Naive thymus-derived CD4-positive, alpha-beta T cell (primary cell): ENCODE data around the gene PUSL1. TPM values are rescaled to one million over a fixed set of nuclear protein-coding genes. Genes with fewer than 3 reads are reported as not detected.
"Not testable (repeated sequence)": the region's sequence is repeated elsewhere in the genome, so short reads cannot be mapped to it uniquely, and the experiment has no call there.

ENCODE experiments used
- ATAC-seq: fragments of 150-1000 bp; cut with Tn5 transposase; 2 replicates; pipeline ENCODE4 v1.10.0; 2021; ENCODE audit warnings: mild to moderate bottlenecking, moderate library complexity
- CTCF ChIA-PET: fragments of 350-600 bp; sonication (Branson Sonifier 250); formaldehyde crosslinking; loops from one replicate; lab custom pipeline; 2021; ENCODE audit warnings: antibody characterized with exemption; lab: Charles Lee
- POLR2A ChIA-PET: fragments of 350-600 bp; sonication (Branson Sonifier 250); formaldehyde crosslinking; loops from one replicate; lab custom pipeline; 2021; ENCODE audit warnings: antibody characterized with exemption, inconsistent platforms; lab: Charles Lee
- DNase-seq, 9 donors: peaks; one replicate each; pipeline versions ENCODE4 v3.0.0 to v3.0.0-alpha.2; 2020 to 2022; ENCODE audit warnings: mixed read lengths in 1 of 9
- H3K27ac ChIP-seq: one replicate; pipeline ENCODE4 v1.7.0; 2013; ENCODE audit warnings: mild to moderate bottlenecking, low read depth, low read length, moderate library complexity
- H3K27me3 ChIP-seq, 2 donors: one replicate each; pipeline ENCODE4 v1.7.0; 2013; ENCODE audit warnings: low read length in 2 of 2, mild to moderate bottlenecking in 2 of 2, moderate library complexity in 2 of 2; ENCODE audit not compliant: control insufficient read depth in 2 of 2, insufficient read depth in 2 of 2
- H3K36me3 ChIP-seq, 3 experiments: 1 replicate in 2 of 3; 2 replicates in 1 of 3; pipeline ENCODE4 v1.7.0; 2013; ENCODE audit warnings: low read length in 3 of 3, mild to moderate bottlenecking in 3 of 3, moderate library complexity in 1 of 3; ENCODE audit not compliant: insufficient read depth in 3 of 3, control insufficient read depth in 2 of 3
- H3K4me1 ChIP-seq, 2 donors: one replicate each; pipeline ENCODE4 v1.7.0; 2013; ENCODE audit warnings: low read length in 2 of 2, mild to moderate bottlenecking in 2 of 2, moderate library complexity in 1 of 2; ENCODE audit not compliant: control insufficient read depth in 2 of 2, insufficient read depth in 2 of 2
- H3K4me3 ChIP-seq: 2 replicates; pipeline ENCODE4 v1.7.0; 2013; ENCODE audit warnings: mild to moderate bottlenecking, low read length
- H3K9me3 ChIP-seq, 3 experiments: 1 replicate in 2 of 3; 2 replicates in 1 of 3; pipeline ENCODE4 v1.7.0; 2013; ENCODE audit warnings: low read length in 3 of 3; ENCODE audit not compliant: control insufficient read depth in 2 of 3
- H3K27ac Mint-ChIP-seq, 9 donors: one replicate each; pipeline ENCODE4 v1.8.0; 2020 to 2022; ENCODE audit warnings: mixed read lengths in 9 of 9, mild to moderate bottlenecking in 8 of 9, moderate library complexity in 5 of 9, inconsistent platforms in 2 of 9
- H3K27me3 Mint-ChIP-seq, 5 donors: one replicate each; pipeline ENCODE4 v1.8.0; 2021 to 2022; ENCODE audit warnings: mixed read lengths in 5 of 5, mild to moderate bottlenecking in 1 of 5
- H3K36me3 Mint-ChIP-seq, 5 donors: one replicate each; pipeline ENCODE4 v1.8.0; 2020 to 2022; ENCODE audit warnings: mixed read lengths in 5 of 5, mild to moderate bottlenecking in 3 of 5, inconsistent platforms in 1 of 5
- H3K4me1 Mint-ChIP-seq, 7 donors: one replicate each; pipeline ENCODE4 v1.8.0; 2020 to 2022; ENCODE audit warnings: mixed read lengths in 7 of 7, mild to moderate bottlenecking in 3 of 7, inconsistent platforms in 1 of 7
- H3K4me3 Mint-ChIP-seq, 10 donors: one replicate each; pipeline ENCODE4 v1.8.0; 2020 to 2022; ENCODE audit warnings: mild to moderate bottlenecking in 10 of 10, mixed read lengths in 10 of 10, moderate library complexity in 6 of 10, inconsistent platforms in 2 of 10
- H3K9me3 Mint-ChIP-seq, 11 donors: one replicate each; pipeline ENCODE4 v1.8.0; 2020 to 2022; ENCODE audit warnings: mixed read lengths in 11 of 11, mild to moderate bottlenecking in 4 of 11, inconsistent platforms in 1 of 11, moderate library complexity in 1 of 11
- intact Hi-C, 2 donors: fragments of 100-400 bp; cut with micrococcal nuclease; formaldehyde crosslinking; loops; one replicate each; pipeline ENCODE4 v1.15.1; 2023
- polyA plus RNA-seq, 2 donors: library from polyadenylated mRNA; unstranded; fragments of 300-500 nt; fragmentation: Illumina TruSeq; gene quantifications; one replicate each; pipeline ENCODE4 v1.2.3, GENCODE V29; 2021
- total RNA-seq, 6 experiments: library from RNA in 5 of 6; stranded (reverse) in 5 of 6; gene quantifications; 1 replicate in 5 of 6; 2 replicates in 1 of 6; pipeline ENCODE4 v1.2.3 and lab custom pipeline; 2021 to 2026

PUSL1 gene
- total and polyA plus RNA-seq, 7 experiments from 2014 or later, result 16.2 to 26.1 (median 19.4) TPM

DNA sequence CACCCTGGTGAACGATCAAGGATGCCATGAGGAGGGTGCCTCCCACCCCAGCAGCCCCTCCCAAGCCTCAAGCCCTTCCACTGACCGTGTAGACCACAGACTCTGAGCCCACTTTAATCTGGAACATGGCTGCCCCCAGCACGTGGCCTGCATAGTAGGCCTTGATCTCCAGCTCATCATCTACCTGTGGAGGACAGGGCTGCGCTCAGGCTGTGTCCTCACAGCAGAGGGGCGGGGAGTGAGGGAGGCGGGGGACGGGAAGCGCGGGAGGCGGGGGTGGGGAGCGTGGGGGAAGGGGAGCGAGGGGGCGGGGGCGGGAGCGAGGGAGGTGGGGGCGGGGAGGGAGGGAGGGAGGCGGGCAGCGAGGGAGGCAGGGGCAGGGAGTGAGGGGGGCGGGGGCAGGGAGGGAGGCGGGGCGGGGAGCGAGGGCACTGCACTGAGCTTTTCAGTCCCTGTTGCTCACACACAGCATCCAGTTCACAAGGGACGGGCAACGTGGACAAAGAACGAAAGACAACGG lies 7.1 kb downstream of the PUSL1 start:
- Mint-ChIP-seq H3K4me3 (no peak overlapping the region), H3K4me1 (peaks cover 0 to 11% (median 10%) of the 10 kb centered on the region in 7 donors), H3K27ac (no peak overlapping the region), H3K27me3 (no peaks in the 10 kb centered on the region), H3K9me3 (no peaks in the 10 kb centered on the region), H3K36me3 (peaks cover 0 to 5% (median 2%) of the 10 kb centered on the region in 5 donors)
- peaks cover 0 to 74% (median 4%) of the 10 kb centered on the region in 3 experiments for H3K36me3 ChIP-seq
- no peaks in the 10 kb centered on the region for H3K4me1 ChIP-seq
- no peaks in the 10 kb centered on the region for H3K9me3 ChIP-seq
- CTCF ChIA-PET, result no interaction called here
- H3K27me3 ChIP-seq, result no peaks in the 10 kb centered on the region
- H3K27ac ChIP-seq, result no peak overlapping the region
- ATAC-seq, result no peak
- no peak overlapping the region for H3K4me3 ChIP-seq
- intact Hi-C loops, result no loop called here
- DNase-seq, result no peak
- POLR2A ChIA-PET, result no interaction called here

DNA sequence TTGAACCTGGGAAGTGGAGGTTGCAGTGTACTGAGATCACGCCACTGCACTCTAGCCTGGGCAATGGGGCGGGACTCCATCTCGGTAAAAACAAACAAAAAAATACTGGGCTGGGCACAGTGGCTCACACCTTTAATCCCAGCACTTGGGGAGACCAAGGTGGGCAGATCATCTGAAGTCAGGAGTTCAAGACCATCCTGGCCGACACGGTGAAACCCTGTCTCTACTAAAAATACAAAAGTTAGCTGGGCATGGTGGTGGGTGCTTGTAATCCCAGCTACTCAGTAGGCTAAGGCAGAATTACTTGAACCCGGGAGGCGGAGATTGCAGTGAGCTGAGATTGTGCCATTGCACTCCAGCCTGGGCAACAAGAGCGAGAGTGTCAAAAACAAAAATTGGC lies 7.8 kb downstream of the PUSL1 start:
- H3K27me3 Mint-ChIP-seq, CTCF ChIA-PET, POLR2A ChIA-PET, H3K4me3 Mint-ChIP-seq, H3K27ac Mint-ChIP-seq, ATAC-seq, H3K27me3 ChIP-seq, H3K4me1 ChIP-seq, H3K9me3 ChIP-seq, H3K27ac ChIP-seq, H3K9me3 Mint-ChIP-seq, H3K36me3 Mint-ChIP-seq, DNase-seq, intact Hi-C loops, H3K4me3 ChIP-seq: not testable (repeated sequence)
- peaks cover 0 to 74% (median 4%) of the 10 kb centered on the region in 3 experiments for H3K36me3 ChIP-seq
- H3K4me1 Mint-ChIP-seq, result peaks cover 0 to 12% (median 11%) of the 10 kb centered on the region in 7 donors

DNA sequence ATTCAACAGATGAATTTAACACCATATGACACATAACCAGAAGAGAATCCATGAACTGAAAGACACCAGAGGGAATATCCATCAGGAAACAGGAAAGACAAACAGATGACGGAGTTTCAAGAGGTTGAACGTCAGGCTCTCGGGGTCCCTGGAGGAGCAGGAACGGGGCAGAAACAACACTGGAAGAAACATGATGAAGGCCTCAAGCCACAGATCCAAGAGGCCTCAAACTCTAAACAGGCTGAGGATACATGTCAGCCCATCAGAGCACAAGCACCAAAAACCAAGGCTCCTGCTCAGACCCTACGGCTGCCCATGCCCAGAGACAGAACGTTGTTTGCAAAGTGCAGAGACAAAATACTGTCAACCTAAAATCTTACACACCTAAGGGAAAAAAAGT lies 9.0 kb downstream of the PUSL1 start:
- CTCF ChIA-PET, result no interaction called here
- peaks cover 0 to 4% (median 2%) of the 10 kb centered on the region in 5 donors for H3K36me3 Mint-ChIP-seq
- peaks cover 0 to 65% (median 4%) of the 10 kb centered on the region in 3 experiments for H3K36me3 ChIP-seq

DNA sequence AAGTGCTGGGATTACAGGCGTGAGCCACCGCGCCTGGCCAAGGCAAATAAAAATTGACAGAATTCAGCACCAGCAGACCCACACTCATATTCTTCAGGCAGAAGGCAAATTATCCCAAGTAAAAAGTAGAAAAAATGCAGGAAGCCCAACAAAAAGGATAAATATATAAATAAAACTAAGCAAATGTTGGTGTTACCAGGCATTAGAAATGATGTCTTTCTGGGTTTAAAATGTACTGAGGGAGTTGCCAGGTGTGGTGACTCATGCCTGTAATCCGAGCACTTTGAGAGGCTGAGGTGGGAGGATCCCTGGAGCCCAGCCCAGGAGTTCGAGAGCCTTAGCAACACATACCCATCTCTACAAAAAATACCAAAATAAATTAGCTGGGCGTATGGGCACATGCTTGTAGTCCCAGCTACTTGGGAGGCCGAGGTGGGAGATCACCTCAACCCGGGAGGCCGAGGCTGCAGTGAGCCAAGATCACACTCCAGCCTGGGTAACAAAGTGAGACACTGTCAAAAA lies 9.8 kb downstream of the PUSL1 start:
- Histone ChIP-seq H3K4me1 (peaks cover 2 to 11% of the 10 kb centered on the region in 2 donors), H3K36me3 (peaks cover 0 to 57% (median 4%) of the 10 kb centered on the region in 3 experiments), H3K4me3 (no peak overlapping the region), H3K9me3 (no peaks in the 10 kb centered on the region), H3K27me3 (no peaks in the 10 kb centered on the region), H3K27ac (no peak overlapping the region)
- H3K27me3 Mint-ChIP-seq, result no peaks in the 10 kb centered on the region
- intact Hi-C loops, result no loop called here
- DNase-seq (no peak), ATAC-seq (no peak)
- peaks cover 0 to 3% (median 0%) of the 10 kb centered on the region in 11 donors for H3K9me3 Mint-ChIP-seq
- peaks cover 6 to 31% (median 19%) of the 10 kb centered on the region in 7 donors for H3K4me1 Mint-ChIP-seq
- no peak overlapping the region for H3K27ac Mint-ChIP-seq
- ChIA-PET POLR2A (no interaction called here), CTCF (no interaction called here)
- H3K4me3 Mint-ChIP-seq, result no peak overlapping the region
- H3K36me3 Mint-ChIP-seq, result peaks cover 0 to 4% (median 2%) of the 10 kb centered on the region in 5 donors

More for the DNA sequence above, 9.0 kb downstream of the PUSL1 start:
- no peak for DNase-seq
- no peak overlapping the region for H3K27ac ChIP-seq
- H3K4me3 ChIP-seq, result no peak overlapping the region
- H3K4me1 Mint-ChIP-seq, result peaks cover 6 to 24% (median 16%) of the 10 kb centered on the region in 7 donors
- H3K4me1 ChIP-seq, result peaks cover 0 to 6% of the 10 kb centered on the region in 2 donors
- POLR2A ChIA-PET, result no interaction called here
- H3K9me3 Mint-ChIP-seq, result peaks cover 0 to 3% (median 0%) of the 10 kb centered on the region in 11 donors
- no peaks in the 10 kb centered on the region for H3K27me3 ChIP-seq
- no peaks in the 10 kb centered on the region for H3K27me3 Mint-ChIP-seq
- H3K27ac Mint-ChIP-seq, result peak overlapping the region in 2 of 9 donors; percentile 51 to 60
- no peak overlapping the region for H3K4me3 Mint-ChIP-seq
- no peak for ATAC-seq
- no peaks in the 10 kb centered on the region for H3K9me3 ChIP-seq
- intact Hi-C loops, result no loop called here

DNA sequence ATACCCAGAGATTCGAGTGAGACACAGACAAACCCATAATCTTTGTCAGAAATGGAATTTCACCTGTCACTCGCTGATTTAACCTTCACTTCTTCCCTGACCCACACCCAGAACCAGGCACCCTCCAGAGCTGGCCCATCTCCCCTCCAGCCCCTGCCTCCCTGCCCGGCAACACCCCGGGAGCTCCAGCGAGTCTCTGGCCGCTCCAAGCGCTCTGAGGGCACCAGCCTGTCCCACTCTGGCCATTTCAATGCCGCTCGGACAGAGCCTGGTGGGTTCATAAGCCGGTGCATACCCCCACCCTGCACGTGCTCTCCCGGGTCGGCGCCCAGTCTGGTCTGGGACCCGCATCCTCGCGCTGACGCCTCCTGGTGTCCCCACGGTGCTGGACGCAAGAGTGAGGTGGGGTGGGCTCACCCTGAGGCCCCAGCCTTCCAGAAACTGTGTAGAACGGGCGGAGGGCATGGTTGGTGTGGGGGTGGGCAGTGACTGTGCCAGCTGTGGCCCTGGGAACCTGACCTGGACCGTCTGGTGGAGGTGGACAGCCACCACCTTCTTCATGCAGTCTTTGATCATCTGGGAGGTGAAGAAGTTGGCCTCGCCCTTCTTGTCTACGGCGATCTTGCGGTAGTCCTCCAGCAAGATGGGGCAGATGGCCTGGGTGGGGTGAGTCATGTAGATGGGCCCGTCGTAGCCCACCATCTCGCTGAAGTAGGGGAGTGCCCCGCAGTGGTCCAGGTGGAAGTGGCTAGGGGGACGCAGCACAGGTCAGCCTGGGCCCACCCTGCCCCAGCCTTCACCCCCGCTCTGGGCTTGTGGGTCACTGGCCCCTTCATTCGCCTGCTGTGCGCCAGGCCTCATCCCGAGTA lies 10.6 kb downstream of the PUSL1 start:
- POLR2A ChIA-PET, result interaction anchor here (1.6 kb wide), 1 partner anchor 9 kb away, joined by 3 read pairs; no protein-coding TSS in a partner anchor
- CTCF ChIA-PET, result no interaction called here
- H3K36me3 ChIP-seq, result peaks cover 0 to 49% (median 3%) of the 10 kb centered on the region in 3 experiments
- H3K4me3 ChIP-seq, result no peak overlapping the region
- Mint-ChIP-seq H3K27me3 (no peaks in the 10 kb centered on the region), H3K27ac (peak overlapping the region in 3 of 9 donors; percentile 36 to 65 (median 43)), H3K36me3 (peaks cover 0 to 4% (median 0%) of the 10 kb centered on the region in 5 donors), H3K9me3 (peaks cover 0 to 3% (median 0%) of the 10 kb centered on the region in 11 donors), H3K4me1 (peaks cover 12 to 37% (median 24%) of the 10 kb centered on the region in 7 donors), H3K4me3 (peak overlapping the region in 1 of 10 donors; percentile 34)
- H3K27me3 ChIP-seq, result no peaks in the 10 kb centered on the region
- intact Hi-C loops, result no loop called here
- H3K4me1 ChIP-seq, result peaks cover 6 to 15% of the 10 kb centered on the region in 2 donors
- H3K9me3 ChIP-seq, result no peaks in the 10 kb centered on the region
- no peak for DNase-seq
- no peak overlapping the region for H3K27ac ChIP-seq
- no peak for ATAC-seq

DNA sequence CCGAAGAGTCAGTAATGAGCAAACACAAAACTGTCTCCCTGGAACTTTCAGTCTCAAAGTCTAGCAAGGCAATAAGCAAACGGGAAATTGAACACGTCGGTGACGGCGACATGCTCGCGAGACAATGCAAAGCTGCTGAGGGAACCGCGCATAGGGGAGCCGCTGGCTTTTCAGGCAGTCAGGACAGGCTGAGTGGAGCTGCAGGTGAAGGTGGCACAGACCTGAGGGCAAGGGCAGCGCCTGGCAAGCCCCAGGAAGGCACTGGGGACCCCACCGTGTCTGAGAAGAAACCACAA lies 11.2 kb downstream of the PUSL1 start:
- DNase-seq (no peak), ATAC-seq (no peak)
- ChIA-PET POLR2A (interaction anchor here (1.6 kb wide), 1 partner anchor 10 kb away, joined by 3 read pairs; no protein-coding TSS in a partner anchor), CTCF (no interaction called here)
- H3K36me3 ChIP-seq, result peaks cover 0 to 47% (median 0%) of the 10 kb centered on the region in 3 experiments
- H3K36me3 Mint-ChIP-seq, result peaks cover 0 to 4% (median 0%) of the 10 kb centered on the region in 5 donors
- H3K4me3 Mint-ChIP-seq, result peak overlapping the region in 2 of 10 donors; percentile 42 to 48
- no peak overlapping the region for H3K4me3 ChIP-seq
- H3K4me1 ChIP-seq, result peaks cover 6 to 15% of the 10 kb centered on the region in 2 donors
- H3K27ac Mint-ChIP-seq, result peak overlapping the region in 4 of 9 donors; percentile 36 to 72 (median 54)
- H3K27me3 ChIP-seq, result no peaks in the 10 kb centered on the region
- intact Hi-C loops, result no loop called here
- peaks cover 12 to 38% (median 26%) of the 10 kb centered on the region in 7 donors for H3K4me1 Mint-ChIP-seq
- no peaks in the 10 kb centered on the region for H3K9me3 ChIP-seq
- H3K27ac ChIP-seq, result peak overlapping the region; percentile 14
- H3K9me3 Mint-ChIP-seq, result peaks cover 0 to 3% (median 0%) of the 10 kb centered on the region in 11 donors
- no peaks in the 10 kb centered on the region for H3K27me3 Mint-ChIP-seq
